ENCODE data around the gene ESAM.

Gene ESAM

DNA sequence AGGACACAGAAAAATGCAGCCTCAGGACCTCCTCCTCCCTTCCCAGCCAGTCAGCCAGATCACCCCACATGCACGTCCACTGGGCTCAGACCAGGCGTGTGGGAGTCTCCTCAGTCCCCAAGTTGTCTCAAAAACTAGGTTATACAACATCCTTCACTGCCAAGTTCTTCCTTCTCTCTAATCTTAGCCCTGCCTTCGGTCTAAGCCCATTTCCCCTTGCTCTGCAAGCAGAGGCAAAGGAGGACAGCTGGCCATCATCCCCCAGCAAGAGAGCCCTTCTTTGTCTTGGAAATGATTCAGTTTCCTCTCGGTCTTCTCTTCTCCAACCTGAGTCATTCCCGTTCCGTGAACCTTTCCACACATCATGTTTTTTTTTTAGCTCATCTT is 36.4 kb downstream of the ESAM start:
- ATAC-seq (replicated peaks) (no peak), DNase-seq (no peak)
- Mint-ChIP-seq H3K9me3 (no peaks in the 10 kb centered on the region), H3K4me1 (ENCODE audit: low read depth in 2 of 2) (peaks cover 5 to 9% of the 10 kb centered on the region in 2 donors), H3K36me3 (ENCODE audit: insufficient read depth) (no peaks in the 10 kb centered on the region), H3K27ac (no peak overlapping the region), H3K27me3 (peaks cover 49 to 64% of the 10 kb centered on the region in 2 donors), H3K4me3 (no peak overlapping the region)

DNA sequence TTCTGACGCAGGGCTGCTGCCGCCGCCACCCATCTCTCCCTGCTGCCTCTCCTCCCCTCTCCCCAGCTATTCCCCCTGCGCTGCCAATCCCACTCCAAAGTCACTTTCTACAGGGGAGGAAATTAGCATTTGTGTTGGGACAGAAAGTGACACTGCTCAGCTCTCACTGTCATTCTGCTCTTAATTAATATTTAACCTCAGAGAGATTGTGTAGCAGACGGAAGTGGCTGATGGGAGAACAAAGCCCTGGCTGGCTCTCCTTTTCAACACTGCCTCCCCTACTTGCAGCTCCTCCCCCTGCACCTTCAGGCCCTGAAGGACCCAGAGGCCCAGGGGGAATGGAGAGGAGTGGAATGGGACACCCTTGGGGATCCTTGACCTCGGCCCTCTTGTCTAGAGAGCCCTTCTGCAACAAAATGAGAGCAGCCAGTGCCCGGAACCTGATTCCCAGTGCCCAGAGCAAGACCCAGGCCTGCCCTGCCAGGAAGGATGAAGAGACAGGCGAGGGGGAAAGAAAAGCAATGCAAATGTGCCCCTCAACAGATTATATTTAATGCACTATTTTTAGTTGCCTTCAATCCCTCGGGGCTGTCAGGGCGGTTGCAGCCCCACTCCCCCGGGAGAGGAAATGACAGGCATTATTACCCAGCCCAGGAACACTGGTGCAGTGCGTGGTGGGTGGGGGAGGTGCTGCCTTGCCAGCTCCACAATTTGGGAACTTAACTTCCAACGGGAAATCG is 36.9 kb downstream of the ESAM start:
- Mint-ChIP-seq H3K9me3 (no peaks in the 10 kb centered on the region), H3K4me3 (no peak overlapping the region), H3K27me3 (peaks cover 49 to 69% of the 10 kb centered on the region in 2 donors), H3K4me1 (ENCODE audit: low read depth in 2 of 2) (peaks cover 5 to 9% of the 10 kb centered on the region in 2 donors), H3K27ac (no peak overlapping the region), H3K36me3 (ENCODE audit: insufficient read depth) (no peaks in the 10 kb centered on the region)
- DNase-seq (no peak), ATAC-seq (replicated peaks) (no peak)

DNA sequence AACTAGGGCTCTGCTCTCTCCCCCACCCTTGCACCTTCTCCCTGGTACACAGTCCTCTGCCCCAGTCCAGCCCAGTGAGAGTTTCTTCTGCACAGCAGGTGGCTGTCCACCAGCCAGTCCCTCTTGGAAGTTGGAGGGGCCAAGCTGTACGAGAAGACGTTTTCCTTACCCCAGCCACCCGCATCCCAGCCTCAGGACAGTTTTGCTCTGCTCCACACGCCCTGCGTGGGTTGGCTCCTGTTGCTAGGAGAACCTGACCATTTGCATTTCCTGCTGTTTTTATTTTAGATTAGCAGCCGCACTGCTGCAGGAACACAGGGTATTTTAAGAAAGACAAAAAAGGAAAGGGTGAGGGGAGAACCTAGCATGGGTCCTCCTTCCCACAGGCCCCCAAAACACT is 39.9 kb downstream of the ESAM start:
- no peak for DNase-seq
- no peak overlapping the region for H3K27ac Mint-ChIP-seq
- H3K27me3 Mint-ChIP-seq, result peaks cover 59 to 92% of the 10 kb centered on the region in 2 donors
- no peaks in the 10 kb centered on the region for H3K9me3 Mint-ChIP-seq
- peaks cover 15 to 21% of the 10 kb centered on the region in 2 donors for H3K4me1 Mint-ChIP-seq (ENCODE audit: low read depth in 2 of 2)
- no peak overlapping the region for H3K4me3 Mint-ChIP-seq
- no peaks in the 10 kb centered on the region for H3K36me3 Mint-ChIP-seq (ENCODE audit: insufficient read depth)
- no peak for ATAC-seq (replicated peaks)

DNA sequence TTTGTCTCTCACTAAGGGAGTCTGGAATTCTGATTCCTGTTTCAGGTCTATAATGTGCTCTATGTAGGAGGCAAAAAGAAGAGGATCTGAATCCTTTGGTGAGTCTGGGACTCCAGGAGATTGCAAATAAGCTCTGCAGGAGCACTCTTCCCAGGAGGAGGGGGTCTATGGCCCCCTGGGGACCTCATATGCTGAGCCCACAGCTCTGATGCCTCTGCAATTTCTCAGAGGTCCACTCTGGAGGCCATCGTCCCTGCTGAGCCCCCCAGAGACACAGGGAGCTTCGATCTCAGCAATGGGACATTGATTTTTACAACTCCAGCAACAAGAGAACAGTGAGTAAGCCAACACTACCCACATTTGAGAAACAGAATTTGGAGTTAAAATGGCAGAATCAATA is 42.6 kb downstream of the ESAM start:
- H3K9me3 Mint-ChIP-seq, result no peaks in the 10 kb centered on the region
- ATAC-seq (replicated peaks) (no peak), DNase-seq (no peak)
- no peak overlapping the region for H3K27ac Mint-ChIP-seq
- H3K27me3 Mint-ChIP-seq, result peaks cover 56 to 95% of the 10 kb centered on the region in 2 donors
- H3K4me3 Mint-ChIP-seq, result no peak overlapping the region
- peaks cover 13 to 18% of the 10 kb centered on the region in 2 donors for H3K4me1 Mint-ChIP-seq (ENCODE audit: low read depth in 2 of 2)
- no peaks in the 10 kb centered on the region for H3K36me3 Mint-ChIP-seq (ENCODE audit: insufficient read depth)

DNA sequence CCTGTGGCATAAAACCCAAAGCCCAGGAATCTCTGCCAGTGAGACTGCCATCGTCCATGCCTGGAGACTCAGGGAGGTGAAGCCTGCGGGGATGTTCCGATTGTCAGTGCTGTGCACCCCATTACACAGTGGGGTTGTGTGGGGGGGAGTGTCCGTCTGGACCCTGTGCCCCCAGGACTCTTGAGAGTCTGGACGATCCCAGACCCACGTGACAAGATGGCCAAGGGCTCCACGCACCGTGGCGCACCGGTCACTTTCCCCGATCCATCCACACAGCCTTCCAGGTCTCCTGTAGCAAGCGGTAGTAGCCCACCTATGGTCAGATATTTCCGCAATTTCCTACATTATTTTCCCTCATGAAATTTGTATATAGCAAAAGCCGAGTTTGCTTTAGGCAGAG is 43.3 kb downstream of the ESAM start:
- Mint-ChIP-seq H3K4me3 (peak overlapping the region in 1 of 2 donors; percentile 78), H3K36me3 (ENCODE audit: insufficient read depth) (no peaks in the 10 kb centered on the region), H3K27me3 (peaks cover 61 to 95% of the 10 kb centered on the region in 2 donors), H3K4me1 (ENCODE audit: low read depth in 2 of 2) (peaks cover 13 to 18% of the 10 kb centered on the region in 2 donors), H3K9me3 (no peaks in the 10 kb centered on the region), H3K27ac (no peak overlapping the region)
- no peak for ATAC-seq (replicated peaks)
- no peak for DNase-seq

DNA sequence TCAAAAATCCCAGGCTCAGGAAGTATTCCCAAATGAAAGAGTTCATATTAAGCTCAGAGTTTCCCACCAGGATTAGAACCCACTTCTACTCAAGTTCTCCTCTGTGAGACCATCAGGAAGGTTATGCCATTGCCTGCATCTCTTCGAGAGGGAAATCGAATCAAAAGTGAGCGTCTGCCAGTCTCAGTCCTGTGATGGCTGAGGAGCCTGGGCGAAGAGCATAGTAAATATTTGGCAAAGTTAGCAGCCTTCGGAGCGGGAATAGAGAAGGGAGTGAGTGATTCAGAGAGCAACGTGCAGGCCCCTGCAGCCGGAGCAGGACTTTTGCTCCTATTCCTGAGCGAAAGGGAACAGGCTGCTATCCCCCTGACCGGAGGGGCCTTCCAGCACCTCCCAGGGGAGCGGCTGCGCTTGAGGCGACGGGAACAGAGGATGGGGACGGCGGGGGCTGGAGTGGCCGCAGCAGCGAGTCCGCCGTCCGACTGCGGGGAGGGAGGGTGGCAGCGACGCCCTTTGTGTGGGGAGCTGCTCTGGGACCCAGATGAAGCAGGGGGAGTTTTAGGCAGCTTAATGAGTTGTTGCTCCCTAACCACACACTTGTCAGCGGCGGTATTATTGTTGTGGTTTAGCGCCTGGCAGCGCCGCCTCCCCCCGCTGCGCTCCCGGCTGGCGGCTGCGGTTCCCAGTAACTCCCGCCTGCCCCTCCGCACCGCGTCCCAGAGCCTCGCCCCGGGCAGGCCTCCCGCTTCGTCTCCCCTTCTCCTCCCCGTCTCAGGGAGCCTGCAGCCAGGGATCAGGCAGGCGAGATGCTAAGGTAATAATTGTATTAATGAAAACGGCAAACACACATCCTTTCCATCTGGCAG is 44.1 kb downstream of the ESAM start:
- Mint-ChIP-seq H3K4me1 (ENCODE audit: low read depth in 2 of 2) (peaks cover 13 to 18% of the 10 kb centered on the region in 2 donors), H3K9me3 (no peaks in the 10 kb centered on the region), H3K36me3 (ENCODE audit: insufficient read depth) (no peaks in the 10 kb centered on the region), H3K27ac (peak overlapping the region in 1 of 2 donors; percentile 36), H3K4me3 (peak overlapping the region; percentile 70 to 78), H3K27me3 (peaks cover 67 to 95% of the 10 kb centered on the region in 2 donors)
- ATAC-seq (replicated peaks) (peak; percentile 88), DNase-seq (peak; percentile 6 to 21 (median 8))

DNA sequence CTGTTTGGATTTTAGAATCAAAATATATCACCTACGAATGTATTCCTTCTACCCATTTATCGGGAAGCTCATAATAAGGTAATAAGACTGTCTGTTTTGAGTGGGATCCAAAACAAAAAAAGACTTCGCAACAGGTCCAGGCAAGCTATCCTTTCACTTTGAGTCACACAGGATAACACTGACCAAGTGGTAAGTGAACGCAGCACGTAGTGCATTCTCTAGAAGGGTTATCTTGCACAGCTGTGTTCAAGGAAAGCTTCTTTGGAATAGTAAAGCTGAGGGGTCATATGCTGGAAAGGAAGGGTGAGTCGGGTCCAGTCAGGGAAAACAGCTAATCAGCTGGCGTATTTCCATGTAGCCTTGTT is 44.7 kb downstream of the ESAM start:
- no peaks in the 10 kb centered on the region for H3K36me3 Mint-ChIP-seq (ENCODE audit: insufficient read depth)
- H3K4me3 Mint-ChIP-seq, result peak overlapping the region; percentile 70 to 78
- peaks cover 13% of the 10 kb centered on the region in 2 donors for H3K4me1 Mint-ChIP-seq (ENCODE audit: low read depth in 2 of 2)
- ATAC-seq (replicated peaks) (no peak), DNase-seq (no peak)
- H3K9me3 Mint-ChIP-seq, result no peaks in the 10 kb centered on the region
- H3K27me3 Mint-ChIP-seq, result peaks cover 62 to 94% of the 10 kb centered on the region in 2 donors
- H3K27ac Mint-ChIP-seq, result no peak overlapping the region

DNA sequence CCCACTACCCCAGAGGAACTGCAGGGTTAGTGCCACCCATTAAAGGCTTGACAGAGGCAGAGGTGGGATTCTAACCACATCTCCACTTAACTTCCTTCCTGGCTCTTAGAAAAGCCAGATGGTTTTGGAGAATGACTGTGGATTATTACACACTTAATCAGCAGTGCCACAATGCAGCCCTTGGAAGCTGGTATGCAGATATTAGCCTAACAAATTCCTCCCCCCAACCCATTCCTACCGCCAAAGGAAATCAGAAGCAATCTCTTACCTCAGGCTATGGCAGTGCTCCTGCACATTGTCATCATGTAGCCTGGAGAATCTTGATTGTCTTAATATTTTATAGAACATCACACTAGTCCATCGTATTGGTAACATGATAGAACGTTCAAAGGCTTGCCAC is 45.5 kb downstream of the ESAM start:
- peaks cover 54 to 94% of the 10 kb centered on the region in 2 donors for H3K27me3 Mint-ChIP-seq
- peaks cover 10 to 13% of the 10 kb centered on the region in 2 donors for H3K4me1 Mint-ChIP-seq (ENCODE audit: low read depth in 2 of 2)
- H3K9me3 Mint-ChIP-seq, result no peaks in the 10 kb centered on the region
- no peak for DNase-seq
- no peak for ATAC-seq (replicated peaks)
- peak overlapping the region; percentile 18 to 26 for H3K4me3 Mint-ChIP-seq
- H3K36me3 Mint-ChIP-seq (ENCODE audit: insufficient read depth), result no peaks in the 10 kb centered on the region
- no peak overlapping the region for H3K27ac Mint-ChIP-seq

DNA sequence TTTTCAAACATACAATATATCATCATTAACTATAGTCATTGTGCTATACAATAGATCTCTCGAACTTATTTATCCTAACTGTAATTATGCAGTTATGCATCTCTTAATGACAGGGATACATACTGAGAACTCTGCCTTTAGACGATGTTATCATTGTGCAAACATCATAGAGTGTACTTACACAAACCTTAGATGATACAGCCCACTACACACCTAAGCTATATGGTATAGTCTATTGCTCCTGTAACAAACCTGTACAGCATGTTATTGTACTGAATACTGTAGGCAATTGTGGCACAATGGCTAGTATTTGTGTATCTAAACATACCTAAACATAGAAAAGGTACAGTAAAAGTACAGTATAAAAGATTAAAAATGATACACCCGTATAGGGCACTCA is 49.7 kb downstream of the ESAM start:
- ATAC-seq (replicated peaks) (no peak), DNase-seq (no peak)
- Mint-ChIP-seq H3K4me1 (ENCODE audit: low read depth in 2 of 2) (peaks cover under 1% of the 10 kb centered on the region in 2 donors), H3K27me3 (peaks cover 38 to 73% of the 10 kb centered on the region in 2 donors), H3K4me3 (no peak overlapping the region), H3K9me3 (no peaks in the 10 kb centered on the region), H3K36me3 (ENCODE audit: insufficient read depth) (no peaks in the 10 kb centered on the region), H3K27ac (no peak overlapping the region)

DNA sequence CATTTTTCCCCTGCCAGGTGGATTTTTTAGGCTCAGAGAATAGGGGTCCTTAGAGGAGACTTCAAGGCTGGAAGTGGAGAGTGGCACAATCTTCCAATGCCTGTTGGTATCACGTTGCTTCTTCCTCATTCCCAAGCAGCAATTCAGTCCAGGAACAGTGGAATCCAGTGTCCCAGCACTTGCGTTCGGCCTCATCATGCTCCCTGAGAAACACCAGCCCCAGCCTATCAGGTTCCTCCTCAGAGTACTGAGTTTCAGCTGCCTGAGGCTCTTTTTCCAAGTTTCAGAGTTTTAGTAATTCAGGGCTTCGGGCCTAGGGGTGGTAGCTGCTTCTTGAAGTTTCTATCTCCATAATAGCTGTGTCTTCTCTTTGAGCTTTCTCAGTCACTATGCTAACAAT is 54.3 kb downstream of the ESAM start:
- Mint-ChIP-seq H3K36me3 (ENCODE audit: insufficient read depth) (no peaks in the 10 kb centered on the region), H3K27me3 (peaks cover 28 to 61% of the 10 kb centered on the region in 2 donors), H3K9me3 (no peaks in the 10 kb centered on the region), H3K27ac (no peak overlapping the region), H3K4me1 (ENCODE audit: low read depth in 2 of 2) (no peaks in the 10 kb centered on the region), H3K4me3 (no peak overlapping the region)
- DNase-seq (no peak), ATAC-seq (replicated peaks) (no peak)

Measured in effector memory CD8-positive, alpha-beta T cell (primary cell).